HCT116 (cell line): ENCODE measurements around the gene GDI1.

ENCODE experiments used
- CTCF ChIP-seq, 3 experiments: fragments of 200-600 bp in 1 of 3; sonication (generic) in 1 of 3; IDR thresholded peaks in 2 of 3; conservative IDR thresholded peaks in 1 of 3; 2 replicates each; pipeline ENCODE4 v1.5.1; 2012 to 2017; ENCODE audit warnings: low read depth in 2 of 3, low read length in 2 of 3, antibody characterized with exemption in 1 of 3, borderline replicate concordance in 1 of 3, control low read depth in 1 of 3, mild to moderate bottlenecking in 1 of 3, mixed read lengths in 1 of 3, mixed run types in 1 of 3, moderate library complexity in 1 of 3; ENCODE audit not compliant: insufficient read depth in 1 of 3
- EZH2 ChIP-seq: fragments of 200-600 bp; sonication (generic); IDR thresholded peaks from 2 replicates; pipeline ENCODE4 v1.6.1; 2017; ENCODE audit warnings: antibody characterized with exemption, mixed run types
- MAX ChIP-seq: IDR thresholded peaks from 2 replicates; pipeline ENCODE4 v1.6.1; 2012
- POLR2A ChIP-seq: IDR thresholded peaks from 2 replicates; pipeline ENCODE4 v1.7.0; 2011; ENCODE audit warnings: borderline replicate concordance; ENCODE audit not compliant: insufficient read depth, insufficient read length; ENCODE audit errors: extremely low read depth
- POLR2AphosphoS5 ChIP-seq: IDR thresholded peaks from 2 replicates; pipeline ENCODE4 v1.6.1; 2011; ENCODE audit warnings: mild to moderate bottlenecking, low read depth, low read length, moderate library complexity
- REST ChIP-seq: IDR thresholded peaks from 2 replicates; pipeline ENCODE4 v1.6.1; 2012; ENCODE audit warnings: low read depth
- SIN3A ChIP-seq: IDR thresholded peaks from 2 replicates; pipeline ENCODE4 v1.6.1; 2012; ENCODE audit warnings: low read depth
- YY1 ChIP-seq: IDR thresholded peaks from 2 replicates; pipeline ENCODE4 v1.6.1; 2011; ENCODE audit warnings: low read length, low read depth, moderate library complexity, mild to moderate bottlenecking; ENCODE audit not compliant: insufficient replicate concordance; ENCODE audit errors: extremely low read depth

- TF ChIP-seq SIN3A: no peak
- no peak for TF ChIP-seq POLR2A
- no peak for TF ChIP-seq CTCF (IDR thresholded peaks at IDR 0.05 in 2 of 3, conservative IDR thresholded peaks at IDR 0.05 in 1 of 3; ENCODE audit: borderline replicate concordance in 1 of 3, insufficient read depth in 1 of 3, low read depth in 2 of 3, low read length in 2 of 3)
- no peak for TF ChIP-seq EZH2
- TF ChIP-seq YY1: no peak
- TF ChIP-seq POLR2AphosphoS5: no peak
- no peak for TF ChIP-seq REST
- TF ChIP-seq MAX: no peak
Observed at GRCh38 chrX:154404625-154405192, 32.2 kb upstream of the GDI1 start.
